HG02840 (cell line): ENCODE measurements around the gene SYCP2L.
A peak's percentile ranks its signal among the peaks of the same experiment; 100 is the strongest.
"Not testable (repeated sequence)": the region's sequence is repeated elsewhere in the genome, so short reads cannot be mapped to it uniquely, and the experiment has no call there.

ENCODE experiments used
- ATAC-seq: cut with Tn5 transposase; IDR thresholded peaks from one replicate; pipeline ENCODE4 v1.9.1; 2021; ENCODE audit warnings: mild to moderate bottlenecking, moderate library complexity, moderate number of reproducible peaks; ENCODE audit not compliant: unreplicated experiment, low FRiP score

The SYCP2L gene

GRCh38 chr6:10951675-10952282 is 64.9 kb downstream of the SYCP2L start:
- ATAC-seq: no peak

GRCh38 chr6:10954590-10955010 is 67.7 kb downstream of the SYCP2L start:
- ATAC-seq: no peak

GRCh38 chr6:10956776-10957175 is 69.9 kb downstream of the SYCP2L start:
- ATAC-seq: no peak

GRCh38 chr6:10957414-10957886 is 70.6 kb downstream of the SYCP2L start:
- no peak for ATAC-seq

- ATAC-seq: no peak
These were observed 73.3 kb downstream of the SYCP2L start for GRCh38 chr6:10960171-10960570.

GRCh38 chr6:10961837-10962236 is 75.0 kb downstream of the SYCP2L start:
- ATAC-seq: no peak

GRCh38 chr6:10962673-10963072 is 75.8 kb downstream of the SYCP2L start:
- ATAC-seq: peak; percentile 49

- no peak for ATAC-seq
These were observed 76.3 kb downstream of the SYCP2L start for GRCh38 chr6:10963113-10963512.

- ATAC-seq: peak; percentile 88
These were observed 77.8 kb downstream of the SYCP2L start for GRCh38 chr6:10964684-10965083.

- ATAC-seq: no peak
These were observed 81.9 kb downstream of the SYCP2L start for GRCh38 chr6:10968776-10969175.

GRCh38 chr6:10970731-10971130 is 83.9 kb downstream of the SYCP2L start:
- ATAC-seq: no peak

GRCh38 chr6:10972196-10972595 is 85.3 kb downstream of the SYCP2L start:
- ATAC-seq: no peak

GRCh38 chr6:10976571-10976970 is 89.7 kb downstream of the SYCP2L start:
- no peak for ATAC-seq

GRCh38 chr6:10977231-10977968 is 90.5 kb downstream of the SYCP2L start:
- ATAC-seq: no peak

GRCh38 chr6:10979603-10980002 is 92.8 kb downstream of the SYCP2L start:
- no peak for ATAC-seq

GRCh38 chr6:10981409-10981808 is 94.6 kb downstream of the SYCP2L start:
- no peak for ATAC-seq

- ATAC-seq: not testable (repeated sequence)
These were observed 98.1 kb downstream of the SYCP2L start for GRCh38 chr6:10984959-10985358.

- no peak for ATAC-seq
These were observed 102.7 kb downstream of the SYCP2L start for GRCh38 chr6:10989587-10989986.

- ATAC-seq: no peak
These were observed 104.3 kb downstream of the SYCP2L start for GRCh38 chr6:10991115-10991514.

- no peak for ATAC-seq
These were observed 107.0 kb downstream of the SYCP2L start for GRCh38 chr6:10993896-10994295.

GRCh38 chr6:10995114-10995707 is 108.4 kb downstream of the SYCP2L start:
- ATAC-seq: no peak

GRCh38 chr6:10999994-11000393 is 113.1 kb downstream of the SYCP2L start:
- no peak for ATAC-seq
